Activated T-helper 2 cell treated with anti-CD3 and anti-CD28 coated beads, Interferon-gamma antibody, Interleukin-2, Interleukin-4, amounts not matched to agents 10 μg/mL and 5 μg/mL and 100 μg/mL, durations not matched to agents 14 hours and 24 hours and 36 hours (primary cell): ENCODE data around the gene OR2AT4. TPM values are rescaled to one million over a fixed set of nuclear protein-coding genes. Genes with fewer than 3 reads are reported as not detected.
"Not testable (repeated sequence)": the region's sequence is repeated elsewhere in the genome, so short reads cannot be mapped to it uniquely, and the experiment has no call there.

Experiments
- DNase-seq: peaks from one replicate; pipeline ENCODE4 v3.0.0; 2021; ENCODE audit warnings: low spot score
- H3K27ac Mint-ChIP-seq: one replicate; pipeline ENCODE4 v1.8.0; 2021; ENCODE audit warnings: mixed read lengths
- H3K27me3 Mint-ChIP-seq: one replicate; pipeline ENCODE4 v1.8.0; 2021; ENCODE audit warnings: low read depth, mixed read lengths
- H3K36me3 Mint-ChIP-seq: one replicate; pipeline ENCODE4 v1.8.0; 2021; ENCODE audit warnings: low read depth, mixed read lengths
- H3K4me1 Mint-ChIP-seq: one replicate; pipeline ENCODE4 v1.8.0; 2021; ENCODE audit warnings: low read depth, mixed read lengths
- H3K4me3 Mint-ChIP-seq: one replicate; pipeline ENCODE4 v1.8.0; 2021; ENCODE audit warnings: low read depth, mild to moderate bottlenecking, moderate library complexity, mixed read lengths
- H3K9me3 Mint-ChIP-seq: one replicate; pipeline ENCODE4 v1.8.0; 2021; ENCODE audit warnings: mixed read lengths
- intact Hi-C: fragments of 100-400 bp; cut with micrococcal nuclease; formaldehyde crosslinking; loops from one replicate; pipeline ENCODE4 v1.15.1; 2023
- total RNA-seq: library from RNA; stranded (reverse); gene quantifications from 2 replicates; pipeline ENCODE4 v1.2.3, GENCODE V29; 2022

Gene OR2AT4
- total RNA-seq, 1 donor from 2014 or later = not detected

- H3K4me3 Mint-ChIP-seq, intact Hi-C loops, H3K9me3 Mint-ChIP-seq, H3K36me3 Mint-ChIP-seq, H3K27ac Mint-ChIP-seq, DNase-seq: not testable (repeated sequence)
- peaks cover 38% of the 10 kb centered on the region for H3K27me3 Mint-ChIP-seq
- peaks cover 22% of the 10 kb centered on the region for H3K4me1 Mint-ChIP-seq
Observed at GRCh38 chr11:75098835-75099439, 2.3 kb upstream of the OR2AT4 start.

- H3K27ac Mint-ChIP-seq, H3K4me3 Mint-ChIP-seq, intact Hi-C loops, H3K36me3 Mint-ChIP-seq, DNase-seq, H3K9me3 Mint-ChIP-seq: not testable (repeated sequence)
- Mint-ChIP-seq H3K27me3 (peaks cover 39% of the 10 kb centered on the region), H3K4me1 (peaks cover 15% of the 10 kb centered on the region)
Observed at GRCh38 chr11:75098181-75098580, 1.5 kb upstream of the OR2AT4 start.

GRCh38 chr11:75097173-75097557 is 489 bp upstream of the OR2AT4 start:
- Mint-ChIP-seq H3K9me3 (no peaks in the 10 kb centered on the region), H3K36me3 (no peaks in the 10 kb centered on the region), H3K27ac (no peak overlapping the region), H3K4me3 (no peak overlapping the region), H3K27me3 (peaks cover 40% of the 10 kb centered on the region), H3K4me1 (peaks cover 12% of the 10 kb centered on the region)
- no peak for DNase-seq
- intact Hi-C loops = no loop called here

DNA sequence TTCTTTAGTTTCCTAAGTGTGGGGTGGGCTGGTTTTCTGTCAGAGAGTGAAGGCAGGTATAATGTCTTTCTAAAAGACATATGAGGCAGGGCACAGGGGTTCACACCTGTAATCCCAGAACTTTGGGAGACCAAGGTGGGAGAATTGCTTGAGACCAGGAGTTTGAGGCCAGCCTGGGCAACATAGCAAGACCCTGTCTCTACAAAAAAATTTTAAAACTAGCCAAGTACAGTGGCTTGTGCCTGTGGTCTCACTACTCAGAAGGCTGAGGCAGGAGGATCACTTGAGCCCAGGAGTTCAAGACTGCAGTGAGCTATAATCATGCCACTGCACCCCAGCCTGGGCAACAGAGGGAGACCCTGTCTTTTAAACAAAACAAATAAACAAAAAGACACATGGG is 2.3 kb downstream of the OR2AT4 start:
- peaks cover 31% of the 10 kb centered on the region for H3K27me3 Mint-ChIP-seq
- H3K9me3 Mint-ChIP-seq, H3K4me3 Mint-ChIP-seq, intact Hi-C loops, H3K36me3 Mint-ChIP-seq, H3K4me1 Mint-ChIP-seq, DNase-seq, H3K27ac Mint-ChIP-seq: not testable (repeated sequence)

- Mint-ChIP-seq H3K4me3 (no peak overlapping the region), H3K9me3 (peaks cover 10% of the 10 kb centered on the region), H3K27me3 (peaks cover 30% of the 10 kb centered on the region), H3K4me1 (peaks cover 7% of the 10 kb centered on the region), H3K36me3 (no peaks in the 10 kb centered on the region), H3K27ac (no peak overlapping the region)
- intact Hi-C loops = no loop called here
- DNase-seq = no peak
Observed at GRCh38 chr11:75090671-75091177, 6.0 kb downstream of the OR2AT4 start.

- no peak for DNase-seq
- peaks cover 7% of the 10 kb centered on the region for H3K4me1 Mint-ChIP-seq
- no peak overlapping the region for H3K27ac Mint-ChIP-seq
- intact Hi-C loops = no loop called here
- peaks cover 10% of the 10 kb centered on the region for H3K9me3 Mint-ChIP-seq
- no peaks in the 10 kb centered on the region for H3K36me3 Mint-ChIP-seq
- H3K27me3 Mint-ChIP-seq = peaks cover 25% of the 10 kb centered on the region
- no peak overlapping the region for H3K4me3 Mint-ChIP-seq
Observed at GRCh38 chr11:75087319-75088305, 9.1 kb downstream of the OR2AT4 start.

GRCh38 chr11:75084883-75085282 is 11.8 kb downstream of the OR2AT4 start:
- no peak overlapping the region for H3K4me3 Mint-ChIP-seq
- no peak for DNase-seq
- intact Hi-C loops = no loop called here
- H3K36me3 Mint-ChIP-seq = no peaks in the 10 kb centered on the region
- H3K9me3 Mint-ChIP-seq = no peaks in the 10 kb centered on the region
- H3K27ac Mint-ChIP-seq = no peak overlapping the region
- H3K4me1 Mint-ChIP-seq = no peaks in the 10 kb centered on the region
- H3K27me3 Mint-ChIP-seq = peaks cover 33% of the 10 kb centered on the region

GRCh38 chr11:75083217-75083605 is 13.5 kb downstream of the OR2AT4 start:
- intact Hi-C loops = no loop called here
- H3K4me1 Mint-ChIP-seq = no peaks in the 10 kb centered on the region
- H3K4me3 Mint-ChIP-seq = no peak overlapping the region
- H3K36me3 Mint-ChIP-seq = no peaks in the 10 kb centered on the region
- no peaks in the 10 kb centered on the region for H3K9me3 Mint-ChIP-seq
- H3K27me3 Mint-ChIP-seq = peaks cover 37% of the 10 kb centered on the region
- H3K27ac Mint-ChIP-seq = no peak overlapping the region
- no peak for DNase-seq

DNA sequence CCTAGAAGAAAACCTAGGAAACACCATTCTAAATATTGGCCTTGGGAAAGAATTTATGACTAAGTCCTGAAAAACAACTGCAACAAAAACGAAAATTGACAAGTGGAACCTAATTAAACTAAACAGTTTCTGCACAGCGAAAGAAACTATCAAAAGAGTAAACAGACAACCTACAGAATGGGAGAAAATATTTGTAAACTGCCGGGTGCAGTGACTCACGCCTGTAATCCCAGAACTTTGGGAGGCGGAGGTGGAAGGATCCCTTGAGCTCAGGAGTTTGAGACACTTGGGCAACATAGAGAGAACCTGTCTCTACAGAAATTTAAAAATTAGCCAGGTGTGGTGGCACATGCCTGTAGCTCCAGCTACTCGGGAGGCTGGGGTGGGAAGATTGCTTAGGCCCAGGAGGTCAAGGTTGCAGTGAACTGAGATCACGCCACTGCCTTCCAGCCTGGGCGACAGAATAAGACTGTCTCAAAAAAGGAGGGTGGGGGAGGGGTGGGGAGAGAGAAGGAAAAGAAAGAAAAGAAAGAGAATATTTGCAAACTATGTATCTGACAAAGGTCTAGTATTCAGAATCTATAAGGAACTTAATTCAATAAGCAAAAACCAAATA is 14.0 kb downstream of the OR2AT4 start:
- Mint-ChIP-seq H3K9me3 (no peaks in the 10 kb centered on the region), H3K4me1 (no peaks in the 10 kb centered on the region), H3K27me3 (peaks cover 34% of the 10 kb centered on the region), H3K36me3 (no peaks in the 10 kb centered on the region), H3K27ac (no peak overlapping the region), H3K4me3 (no peak overlapping the region)
- no peak for DNase-seq
- intact Hi-C loops = no loop called here

GRCh38 chr11:75079546-75079945 is 17.1 kb downstream of the OR2AT4 start:
- Mint-ChIP-seq H3K27me3 (peaks cover 36% of the 10 kb centered on the region), H3K4me3 (no peak overlapping the region), H3K4me1 (no peaks in the 10 kb centered on the region), H3K27ac (no peak overlapping the region), H3K36me3 (no peaks in the 10 kb centered on the region), H3K9me3 (no peaks in the 10 kb centered on the region)
- no peak for DNase-seq
- intact Hi-C loops = no loop called here

GRCh38 chr11:75078233-75078632 is 18.4 kb downstream of the OR2AT4 start:
- Mint-ChIP-seq H3K36me3 (no peaks in the 10 kb centered on the region), H3K27me3 (peaks cover 30% of the 10 kb centered on the region), H3K4me3 (no peak overlapping the region), H3K27ac (no peak overlapping the region), H3K4me1 (no peaks in the 10 kb centered on the region), H3K9me3 (no peaks in the 10 kb centered on the region)
- intact Hi-C loops = no loop called here
- no peak for DNase-seq

DNA sequence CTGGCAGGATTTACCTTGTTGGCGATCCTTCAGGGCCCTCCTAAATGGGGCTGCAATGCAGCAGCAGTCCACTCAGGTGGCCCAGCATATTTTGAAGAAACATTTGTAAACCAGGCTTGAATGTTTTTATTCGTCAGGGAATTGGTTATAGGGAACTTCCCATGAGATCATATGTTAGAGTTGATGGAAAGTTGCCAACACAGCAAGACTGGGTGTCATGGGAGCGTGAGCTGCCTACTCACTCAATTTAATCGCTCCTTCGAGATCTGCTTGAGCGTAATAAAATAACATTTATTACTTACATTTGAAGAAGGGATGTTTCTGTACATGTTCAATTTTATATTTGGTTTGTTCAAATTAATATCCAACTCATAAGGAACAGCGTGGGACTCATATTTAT is 19.4 kb downstream of the OR2AT4 start:
- Mint-ChIP-seq H3K4me1 (no peaks in the 10 kb centered on the region), H3K36me3 (no peaks in the 10 kb centered on the region), H3K27me3 (peaks cover 26% of the 10 kb centered on the region), H3K4me3 (no peak overlapping the region), H3K9me3 (no peaks in the 10 kb centered on the region), H3K27ac (no peak overlapping the region)
- DNase-seq = no peak
- intact Hi-C loops = no loop called here

DNA sequence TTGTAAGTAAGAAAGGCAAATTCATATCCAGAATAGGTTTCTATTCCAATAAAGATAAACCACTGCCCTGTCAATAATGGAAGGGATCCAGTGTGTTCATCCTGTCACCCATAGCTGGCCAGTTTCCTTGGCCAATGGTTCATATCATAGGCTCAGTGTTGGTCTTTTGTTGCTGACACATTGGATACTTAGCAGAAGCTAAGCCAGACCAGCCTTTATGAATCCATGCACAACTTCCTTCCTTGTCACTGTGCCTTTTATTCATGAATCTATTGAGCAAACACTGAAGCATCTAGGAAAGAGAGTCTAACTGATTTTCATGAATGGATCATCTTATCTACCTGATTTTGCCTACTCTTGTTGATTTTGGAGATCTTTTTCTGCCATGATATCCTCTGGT is 20.0 kb downstream of the OR2AT4 start:
- DNase-seq = no peak
- no peaks in the 10 kb centered on the region for H3K9me3 Mint-ChIP-seq
- H3K36me3 Mint-ChIP-seq = no peaks in the 10 kb centered on the region
- H3K27ac Mint-ChIP-seq = no peak overlapping the region
- H3K27me3 Mint-ChIP-seq = peaks cover 24% of the 10 kb centered on the region
- no peak overlapping the region for H3K4me3 Mint-ChIP-seq
- intact Hi-C loops = no loop called here
- H3K4me1 Mint-ChIP-seq = no peaks in the 10 kb centered on the region
